ENCODE results near the gene ENO4. TPM values are rescaled to one million over a fixed set of nuclear protein-coding genes. Genes with fewer than 3 reads are reported as not detected.

ENO4 gene
- total and polyA plus RNA-seq, 10 of the 15 experiments (the other 5 are each of a cell fraction or from before 2014, with no cell fraction given), result 0.12 to 0.37 (median 0.18) TPM; not detected in 7

DNA sequence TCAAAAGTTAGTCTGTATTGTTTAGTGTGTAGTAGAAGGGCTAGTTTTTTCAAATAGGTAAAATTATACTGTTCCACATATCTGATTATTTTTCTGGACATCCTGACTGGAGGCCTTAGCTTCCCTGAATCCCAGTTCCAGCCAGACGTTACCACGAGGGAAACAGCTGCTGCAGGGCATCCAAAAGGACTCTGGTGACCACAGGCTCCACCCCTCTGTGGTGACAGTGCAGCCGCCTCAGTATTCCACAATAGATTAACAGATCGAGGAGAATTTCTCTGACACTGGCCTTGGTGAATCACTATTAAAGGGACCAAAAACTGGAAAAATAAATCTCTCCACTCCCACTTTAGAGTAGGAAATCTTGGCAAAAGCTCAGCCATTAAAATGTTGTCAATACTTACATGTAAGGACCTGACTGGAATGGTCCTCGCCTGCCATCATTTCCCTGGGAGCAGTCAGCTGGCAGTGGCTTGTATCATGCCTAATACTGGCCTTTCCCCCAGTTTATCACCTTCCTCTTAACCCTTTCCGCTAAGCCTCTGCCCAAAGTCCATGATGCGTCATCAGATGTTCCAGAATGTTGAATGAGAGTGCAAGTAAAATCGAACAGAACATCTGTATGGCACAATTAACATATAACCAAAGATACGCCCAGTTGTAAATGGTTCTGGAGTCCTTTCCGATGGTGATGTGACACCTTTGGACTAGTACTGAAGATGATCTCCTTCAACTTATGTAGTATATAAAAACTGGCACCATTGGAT lies 31.6 kb downstream of the ENO4 start:
- in situ Hi-C loops (cut with MboI), result no loop called here
- no peak overlapping the region for H3K4me2 ChIP-seq (ENCODE audit: control insufficient read depth, insufficient read depth)
- RAD21 ChIA-PET (ENCODE audit: unreplicated experiment), result no interaction called here
- WGBS (ENCODE audit: insufficient coverage, insufficient replicate concordance, low lambda C conversion rate, missing lambda C conversion rate), result 35% methylated on average over 10 of the region's 10 CpGs
- H2AFZ ChIP-seq (ENCODE audit: control insufficient read depth, low read depth, low read length), result no peak overlapping the region
- no peak for DNase-seq (ENCODE audit: low read depth, low spot score)
- H3K4me1 ChIP-seq (ENCODE audit: control insufficient read depth, insufficient read depth, low read length), result no peaks in the 10 kb centered on the region
- H3K27me3 ChIP-seq (replicated peaks in 1 of 2; ENCODE audit: control insufficient read depth in 2 of 2, insufficient read depth in 2 of 2, low read length in 1 of 2), result no peaks in the 10 kb centered on the region; a peak in 1 of 4 replicates
- H3K9ac ChIP-seq (ENCODE audit: control insufficient read depth, insufficient read depth, low read length), result no peak overlapping the region
- SMC1A ChIA-PET (ENCODE audit: uncharacterized antibody, unreplicated experiment), result no interaction called here
- H3K36me3 ChIP-seq (ENCODE audit: control insufficient read depth in 2 of 2, insufficient read depth in 2 of 2, low read length in 1 of 2), result no peaks in the 10 kb centered on the region
- H3K27ac ChIP-seq (ENCODE audit: control insufficient read depth, insufficient read depth), result no peak overlapping the region
- ATAC-seq, result no peak
- CTCF ChIA-PET, result no interaction called here
- TF ChIP-seq NR2C1 (IDR thresholded peaks at IDR 0.05) (no peak), KDM1A (IDR thresholded peaks at IDR 0.05; ENCODE audit: borderline replicate concordance) (no peak), ATF7 (IDR thresholded peaks at IDR 0.05; ENCODE audit: low read depth) (no peak), CREB1 (IDR thresholded peaks at IDR 0.05; ENCODE audit: low read depth) (no peak), NRF1 (conservative IDR thresholded peaks at IDR 0.05; ENCODE audit: low read depth, low read length) (no peak), TAF1 (IDR thresholded peaks at IDR 0.05; ENCODE audit: borderline replicate concordance, low read depth, low read length) (no peak), SMARCA5 (IDR thresholded peaks at IDR 0.05) (no peak), IKZF1 (conservative IDR thresholded peaks at IDR 0.05) (no peak), CHD4 (IDR thresholded peaks at IDR 0.05) (no peak), POLR2A (IDR thresholded peaks at IDR 0.05; ENCODE audit: low read depth, low read length) (no peak)
- TF ChIP-seq, protein P1, sequence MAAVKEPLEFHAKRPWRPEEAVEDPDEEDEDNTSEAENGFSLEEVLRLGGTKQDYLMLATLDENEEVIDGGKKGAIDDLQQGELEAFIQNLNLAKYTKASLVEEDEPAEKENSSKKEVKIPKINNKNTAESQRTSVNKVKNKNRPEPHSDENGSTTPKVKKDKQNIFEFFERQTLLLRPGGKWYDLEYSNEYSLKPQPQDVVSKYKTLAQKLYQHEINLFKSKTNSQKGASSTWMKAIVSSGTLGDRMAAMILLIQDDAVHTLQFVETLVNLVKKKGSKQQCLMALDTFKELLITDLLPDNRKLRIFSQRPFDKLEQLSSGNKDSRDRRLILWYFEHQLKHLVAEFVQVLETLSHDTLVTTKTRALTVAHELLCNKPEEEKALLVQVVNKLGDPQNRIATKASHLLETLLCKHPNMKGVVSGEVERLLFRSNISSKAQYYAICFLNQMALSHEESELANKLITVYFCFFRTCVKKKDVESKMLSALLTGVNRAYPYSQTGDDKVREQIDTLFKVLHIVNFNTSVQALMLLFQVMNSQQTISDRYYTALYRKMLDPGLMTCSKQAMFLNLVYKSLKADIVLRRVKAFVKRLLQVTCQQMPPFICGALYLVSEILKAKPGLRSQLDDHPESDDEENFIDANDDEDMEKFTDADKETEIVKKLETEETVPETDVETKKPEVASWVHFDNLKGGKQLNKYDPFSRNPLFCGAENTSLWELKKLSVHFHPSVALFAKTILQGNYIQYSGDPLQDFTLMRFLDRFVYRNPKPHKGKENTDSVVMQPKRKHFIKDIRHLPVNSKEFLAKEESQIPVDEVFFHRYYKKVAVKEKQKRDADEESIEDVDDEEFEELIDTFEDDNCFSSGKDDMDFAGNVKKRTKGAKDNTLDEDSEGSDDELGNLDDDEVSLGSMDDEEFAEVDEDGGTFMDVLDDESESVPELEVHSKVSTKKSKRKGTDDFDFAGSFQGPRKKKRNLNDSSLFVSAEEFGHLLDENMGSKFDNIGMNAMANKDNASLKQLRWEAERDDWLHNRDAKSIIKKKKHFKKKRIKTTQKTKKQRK (IDR thresholded peaks at IDR 0.05; ENCODE audit: low read depth, low read length), result no peak
- H3K9me3 ChIP-seq (replicated peaks; ENCODE audit: control insufficient read depth, insufficient read depth, low read length), result no peaks in the 10 kb centered on the region
- no TSS peak for BruUV-seq (replicated peaks)
- no peaks in the 10 kb centered on the region for H4K20me1 ChIP-seq (ENCODE audit: control insufficient read depth, insufficient read depth)
- H3K4me3 ChIP-seq, result no peak overlapping the region
- intact Hi-C loops (cut with micrococcal nuclease; ENCODE audit: unreplicated experiment), result no loop called here
- FAIRE-seq, result no peak
- POLR2A ChIA-PET, result no interaction called here
- H3K79me2 ChIP-seq (ENCODE audit: control insufficient read depth, insufficient read depth, low read length), result no peaks in the 10 kb centered on the region
